GM12878 (cell line): Measurements from ENCODE around the gene PALD1. TPM values are rescaled to one million over a fixed set of nuclear protein-coding genes. Genes with fewer than 3 reads are reported as not detected.

Experiments used
- ATAC-seq: fragments of 200-7000 bp; cut with Tn5 transposase; 3 replicates; pipeline ENCODE4 v1.9.1; 2020; ENCODE audit warnings: mild to moderate bottlenecking, moderate library complexity
- BruUV-seq: library from RNA; stranded (reverse); fragments of 400-500 nt; replicated peaks from 2 replicates; lab custom pipeline; 2021; lab: Mats Ljungman, UMichigan
- CTCF ChIA-PET: fragments of 300-600 bp; sonication (Branson Sonifier 250); formaldehyde crosslinking; extraction: SDS; loops from one replicate; lab custom pipeline; 2021; ENCODE audit warnings: inconsistent platforms; lab: Yijun Ruan, JAX
- POLR2A ChIA-PET: fragments of 350-600 bp; formaldehyde crosslinking; extraction: SDS; loops from one replicate; lab custom pipeline; 2021; ENCODE audit warnings: inconsistent platforms; lab: Charles Lee
- RAD21 ChIA-PET: fragments of 300-600 bp; sonication (Branson Sonifier 250); formaldehyde crosslinking; loops from one replicate; lab custom pipeline; 2023; ENCODE audit warnings: antibody characterized with exemption; ENCODE audit not compliant: unreplicated experiment; lab: Charles Lee
- SMC1A ChIA-PET: fragments of 300-600 bp; sonication (Branson Sonifier 250); formaldehyde crosslinking; loops from one replicate; lab custom pipeline; 2023; ENCODE audit not compliant: unreplicated experiment, uncharacterized antibody; lab: Charles Lee
- DNase-seq: peaks from one replicate; pipeline ENCODE4 v3.0.0-alpha.2; 2011; ENCODE audit warnings: low read depth, low spot score
- FAIRE-seq: peaks from 3 replicates; lab custom pipeline; 2011; peaks lifted over from hg19 to GRCh38; lab: Jason Lieb, UNC
- H2AFZ ChIP-seq: 2 replicates; pipeline ENCODE4 v1.6.0; 2011; ENCODE audit warnings: low read depth, low read length, control low read depth; ENCODE audit not compliant: control insufficient read depth
- H3K27ac ChIP-seq: 2 replicates; pipeline ENCODE4 v1.5.1; 2011; ENCODE audit warnings: control low read depth; ENCODE audit not compliant: control insufficient read depth, insufficient read depth
- H3K27me3 ChIP-seq, 2 experiments: replicated peaks in 1 of 2; 2 replicates each; pipeline versions ENCODE4 v1.6.0 to v1.6.1; 2011; ENCODE audit warnings: low read length in 1 of 2; ENCODE audit not compliant: control insufficient read depth in 2 of 2, insufficient read depth in 2 of 2
- H3K36me3 ChIP-seq, 2 experiments: 2 replicates each; pipeline ENCODE4 v1.5.1; 2011; ENCODE audit warnings: low read length in 1 of 2; ENCODE audit not compliant: control insufficient read depth in 2 of 2, insufficient read depth in 2 of 2
- H3K4me1 ChIP-seq: 2 replicates; pipeline ENCODE4 v1.6.1; 2011; ENCODE audit warnings: mild to moderate bottlenecking, low read length, moderate library complexity, mixed read lengths; ENCODE audit not compliant: control insufficient read depth, insufficient read depth
- H3K4me2 ChIP-seq: 2 replicates; pipeline ENCODE4 v1.6.0; 2011; ENCODE audit warnings: control low read depth; ENCODE audit not compliant: control insufficient read depth, insufficient read depth
- H3K4me3 ChIP-seq: fragments of 200-600 bp; sonication (generic); 2 replicates; pipeline ENCODE4 v1.5.1; 2016
- H3K79me2 ChIP-seq: 2 replicates; pipeline ENCODE4 v1.6.0; 2011; ENCODE audit warnings: low read length; ENCODE audit not compliant: control insufficient read depth, insufficient read depth
- H3K9ac ChIP-seq: 2 replicates; pipeline ENCODE4 v1.8.0; 2011; ENCODE audit warnings: low read length, control low read depth, mixed read lengths; ENCODE audit not compliant: control insufficient read depth, insufficient read depth
- H3K9me3 ChIP-seq: replicated peaks from 3 replicates; pipeline ENCODE4 v1.5.1; 2011; ENCODE audit warnings: mild to moderate bottlenecking, low read length; ENCODE audit not compliant: control insufficient read depth, insufficient read depth
- H4K20me1 ChIP-seq: 2 replicates; pipeline ENCODE4 v1.6.0; 2011; ENCODE audit not compliant: control insufficient read depth, insufficient read depth
- DPF2 ChIP-seq: fragments of 450-650 bp; IDR thresholded peaks from 2 replicates; pipeline ENCODE4 v1.6.1; 2017; ENCODE audit warnings: mild to moderate bottlenecking
- E4F1 ChIP-seq: fragments of 450-650 bp; IDR thresholded peaks from 2 replicates; pipeline ENCODE4 v1.6.1; 2018; ENCODE audit warnings: borderline replicate concordance, mild to moderate bottlenecking; ENCODE audit not compliant: partially characterized antibody
- ETV6 ChIP-seq, 2 experiments: fragments of 450-650 bp in 1 of 2; IDR thresholded peaks in 1 of 2; conservative IDR thresholded peaks in 1 of 2; 2 replicates each; pipeline ENCODE4 v1.6.1; 2014; ENCODE audit warnings: antibody characterized with exemption in 1 of 2, borderline replicate concordance in 1 of 2, low read depth in 1 of 2, mild to moderate bottlenecking in 1 of 2, moderate library complexity in 1 of 2
- NFXL1 ChIP-seq: fragments of 450-650 bp; IDR thresholded peaks from 2 replicates; pipeline ENCODE4 v1.6.1; 2017; ENCODE audit warnings: antibody characterized with exemption, mild to moderate bottlenecking, borderline replicate concordance
- NR2C1 ChIP-seq: fragments of 450-650 bp; IDR thresholded peaks from 2 replicates; pipeline ENCODE4 v1.6.1; 2017; ENCODE audit warnings: antibody characterized with exemption, mild to moderate bottlenecking, moderate library complexity
- SKIL ChIP-seq: fragments of 450-650 bp; IDR thresholded peaks from 2 replicates; pipeline ENCODE4 v1.6.1; 2017; ENCODE audit warnings: mild to moderate bottlenecking, low read depth, inconsistent platforms; ENCODE audit not compliant: poor library complexity, severe bottlenecking
- SMC3 ChIP-seq: IDR thresholded peaks from 2 replicates; pipeline ENCODE4 v1.6.1; 2011; ENCODE audit warnings: low read length, improper control_type of control experiment, borderline replicate concordance
- TCF3 ChIP-seq: IDR thresholded peaks from 2 replicates; pipeline ENCODE4 v1.6.1; 2012; ENCODE audit warnings: low read depth, mild to moderate bottlenecking, low read length, borderline replicate concordance; ENCODE audit not compliant: insufficient read depth
- TCF7 ChIP-seq: IDR thresholded peaks from 2 replicates; pipeline ENCODE4 v1.6.1; 2014; ENCODE audit warnings: antibody characterized with exemption, borderline replicate concordance
- YY1 ChIP-seq: IDR thresholded peaks from 2 replicates; pipeline ENCODE4 v1.6.1; 2011; ENCODE audit warnings: low read depth, mild to moderate bottlenecking, low read length
- ZSCAN29 ChIP-seq: fragments of 450-650 bp; IDR thresholded peaks from 2 replicates; pipeline ENCODE4 v1.6.1; 2017; ENCODE audit warnings: mild to moderate bottlenecking, moderate library complexity
- WGBS: methylation state at CpG from one replicate; pipeline ENCODE4 v1.1.6; 2016; ENCODE audit warnings: low lambda C conversion rate; ENCODE audit not compliant: insufficient replicate concordance, insufficient coverage; ENCODE audit errors: missing lambda C conversion rate; 5-methylcytosine and 5-hydroxymethylcytosine counted together
- in situ Hi-C: fragments of 300-500 bp; cut with MboI; formaldehyde crosslinking; loops from 9 replicates; pipeline ENCODE4 v1.14.3; 2018; ENCODE audit warnings: mixed read lengths
- intact Hi-C: fragments of 100-400 bp; cut with micrococcal nuclease; formaldehyde crosslinking; loops from one replicate; pipeline ENCODE4 v1.14.2; 2022; ENCODE audit not compliant: unreplicated experiment
- polyA plus RNA-seq, 11 experiments: library from polyadenylated mRNA; depleted of rRNA in 4 of 11; unstranded in 6 of 11; stranded (reverse) in 5 of 11; fragments of >200 nt; fragmentation: Nextera tagmentation in 4 of 11; fragmentation: Illumina TruSeq in 1 of 11; extraction: Ambion mirVana in 4 of 11; extraction: Trizol in 1 of 11; gene quantifications; 1 replicate in 1 of 11; 2 replicates in 10 of 11; pipeline versions ENCODE4 v1.2.1 to v1.2.3, GENCODE V29; 2011 to 2016; ENCODE audit warnings: inconsistent platforms in 2 of 11, missing spikeins in 2 of 11, low read depth in 1 of 11
- total RNA-seq, 4 experiments: library from RNA; depleted of rRNA in 3 of 4; stranded (reverse); fragments of >200 nt in 3 of 4; fragmentation: Illumina TruSeq in 1 of 4; extraction: Trizol in 1 of 4; gene quantifications; 2 replicates each; pipeline versions ENCODE4 v1.2.1 to v1.2.3, GENCODE V29; 2013 to 2021
- TF ChIP-seq, protein P1 (sequence below): fragments of 450-650 bp; IDR thresholded peaks from 2 replicates; pipeline ENCODE4 v1.6.1; 2016; ENCODE audit warnings: mild to moderate bottlenecking

The PALD1 gene
- total and polyA plus RNA-seq, 10 of the 15 experiments (the other 5 are each of a cell fraction or from before 2014, with no cell fraction given), result 0.43 to 20.9 (median 9.0) TPM

DNA sequence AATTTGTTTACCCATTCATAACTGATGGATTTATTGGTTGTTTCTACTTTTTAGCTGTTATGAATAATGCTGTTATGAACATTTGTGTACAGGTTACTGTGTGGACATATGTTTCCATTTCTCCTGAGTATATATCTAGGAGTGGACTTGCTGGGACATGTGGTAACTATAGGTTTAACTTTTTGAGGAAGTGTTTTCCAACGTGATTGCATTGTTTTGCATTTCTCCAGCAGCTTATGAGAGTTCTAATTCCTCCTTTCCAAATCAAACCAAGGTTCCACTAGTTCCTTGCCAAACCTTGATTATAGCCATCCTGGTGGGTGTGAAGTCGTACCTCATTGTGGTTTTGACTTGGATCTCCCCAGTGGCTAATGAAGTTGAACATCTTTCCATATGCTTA lies 126.6 kb downstream of the PALD1 start:
- no peak for FAIRE-seq
- TF ChIP-seq E4F1 (no peak), NR2C1 (no peak), ZSCAN29 (no peak), SKIL (no peak), DPF2 (no peak), NFXL1 (no peak), YY1 (no peak), ETV6 (conservative IDR thresholded peaks at IDR 0.05 in 1 of 2, IDR thresholded peaks at IDR 0.05 in 1 of 2; ENCODE audit: borderline replicate concordance in 1 of 2, low read depth in 1 of 2) (no peak), TCF3 (no peak), SMC3 (no peak), TCF7 (no peak)
- TF ChIP-seq, protein P1, sequence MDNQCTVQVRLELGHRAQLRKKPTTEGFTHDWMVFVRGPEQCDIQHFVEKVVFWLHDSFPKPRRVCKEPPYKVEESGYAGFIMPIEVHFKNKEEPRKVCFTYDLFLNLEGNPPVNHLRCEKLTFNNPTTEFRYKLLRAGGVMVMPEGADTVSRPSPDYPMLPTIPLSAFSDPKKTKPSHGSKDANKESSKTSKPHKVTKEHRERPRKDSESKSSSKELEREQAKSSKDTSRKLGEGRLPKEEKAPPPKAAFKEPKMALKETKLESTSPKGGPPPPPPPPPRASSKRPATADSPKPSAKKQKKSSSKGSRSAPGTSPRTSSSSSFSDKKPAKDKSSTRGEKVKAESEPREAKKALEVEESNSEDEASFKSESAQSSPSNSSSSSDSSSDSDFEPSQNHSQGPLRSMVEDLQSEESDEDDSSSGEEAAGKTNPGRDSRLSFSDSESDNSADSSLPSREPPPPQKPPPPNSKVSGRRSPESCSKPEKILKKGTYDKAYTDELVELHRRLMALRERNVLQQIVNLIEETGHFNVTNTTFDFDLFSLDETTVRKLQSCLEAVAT, result no peak
- Histone ChIP-seq H3K79me2 (no peaks in the 10 kb centered on the region), H2AFZ (no peak overlapping the region), H4K20me1 (no peaks in the 10 kb centered on the region), H3K4me2 (no peak overlapping the region), H3K9ac (no peak overlapping the region), H3K9me3 (no peaks in the 10 kb centered on the region), H3K27me3 (no peaks in the 10 kb centered on the region), H3K4me3 (no peak overlapping the region), H3K4me1 (no peaks in the 10 kb centered on the region), H3K36me3 (no peaks in the 10 kb centered on the region), H3K27ac (no peak overlapping the region)
- intact Hi-C loops, result no loop called here
- POLR2A ChIA-PET, result no interaction called here
- SMC1A ChIA-PET, result interaction anchor here (0.7 kb wide), 1 partner anchor 12 kb away, joined by 4 read pairs; no protein-coding TSS in a partner anchor
- no TSS peak for BruUV-seq
- in situ Hi-C loops, result no loop called here
- no peak for ATAC-seq
- no peak for DNase-seq
- RAD21 ChIA-PET, result interaction anchor here (0.7 kb wide), 1 partner anchor 25 kb away, joined by 3 read pairs; no protein-coding TSS in a partner anchor
- CTCF ChIA-PET, result no interaction called here
- 11% methylated on average over 2 of the region's 2 CpGs for WGBS
